T-cell (primary cell): ENCODE data around the gene PRIM1. TPM values are rescaled to one million over a fixed set of nuclear protein-coding genes. Genes with fewer than 3 reads are reported as not detected.

ENCODE experiments used
- ATAC-seq, 4 experiments: fragments of 200-7000 bp in 3 of 4; fragments of 150-1000 bp in 1 of 4; cut with Tn5 transposase; replicated peaks in 1 of 4; 1 replicate in 3 of 4; 2 replicates in 1 of 4; pipeline ENCODE4 v1.10.0; 2021; ENCODE audit warnings: moderate library complexity in 3 of 4, mild to moderate bottlenecking in 2 of 4, moderate number of reproducible peaks in 1 of 4
- CTCF ChIA-PET, 2 donors: fragments of 300-600 bp; sonication (Branson Sonifier 250); formaldehyde crosslinking; loops; one replicate each; lab custom pipeline; 2022; ENCODE audit warnings: antibody characterized with exemption in 2 of 2; lab: Charles Lee
- POLR2A ChIA-PET, 2 donors: fragments of 300-600 bp; sonication (Branson Sonifier 250); formaldehyde crosslinking; loops; one replicate each; lab custom pipeline; 2022; ENCODE audit warnings: antibody characterized with exemption in 2 of 2; lab: Charles Lee
- DNase-seq, 35 experiments: peaks; one replicate each; pipeline versions ENCODE4 v3.0.0 to v3.0.0-alpha.2; 2013 to 2023
- H3K27ac ChIP-seq: one replicate; pipeline ENCODE4 v1.5.1; 2013; ENCODE audit warnings: low read length
- H3K27me3 ChIP-seq, 2 experiments: replicated peaks in 1 of 2; 1 replicate in 1 of 2; 2 replicates in 1 of 2; pipeline versions ENCODE4 v1.6.1 to v1.7.0; 2013; ENCODE audit warnings: low read length in 1 of 2, mixed read lengths in 1 of 2; ENCODE audit not compliant: control insufficient read depth in 2 of 2, insufficient read depth in 2 of 2; ENCODE audit errors: extremely low read depth in 1 of 2
- H3K36me3 ChIP-seq, 2 donors: 1 replicate in 1 of 2; 2 replicates in 1 of 2; pipeline versions ENCODE4 v1.6.1 to v1.7.0; 2013; ENCODE audit warnings: low read length in 1 of 2; ENCODE audit not compliant: control insufficient read depth in 2 of 2, insufficient read depth in 1 of 2; ENCODE audit errors: extremely low read depth in 1 of 2
- H3K4me1 ChIP-seq, 2 experiments: 1 replicate in 1 of 2; 2 replicates in 1 of 2; pipeline versions ENCODE4 v1.6.1 to v1.7.0; 2013; ENCODE audit warnings: low read length in 2 of 2, mixed read lengths in 1 of 2; ENCODE audit not compliant: insufficient read depth in 2 of 2, control insufficient read depth in 1 of 2; ENCODE audit errors: extremely low read depth in 1 of 2
- H3K4me3 ChIP-seq, 2 donors: 1 replicate in 1 of 2; 2 replicates in 1 of 2; pipeline versions ENCODE4 v1.5.1 to v1.7.0; 2013; ENCODE audit warnings: mild to moderate bottlenecking in 2 of 2, low read length in 1 of 2, moderate library complexity in 1 of 2; ENCODE audit not compliant: control insufficient read depth in 1 of 2; ENCODE audit errors: extremely low read depth in 1 of 2
- H3K9me3 ChIP-seq: 2 replicates; pipeline ENCODE4 v1.7.0; 2013
- H3K27ac Mint-ChIP-seq, 2 donors: one replicate each; pipeline ENCODE4 v1.8.0; 2020 to 2021; ENCODE audit warnings: mild to moderate bottlenecking in 2 of 2, mixed read lengths in 2 of 2
- H3K27me3 Mint-ChIP-seq, 2 donors: one replicate each; pipeline ENCODE4 v1.8.0; 2021 to 2022; ENCODE audit warnings: mixed read lengths in 2 of 2
- H3K36me3 Mint-ChIP-seq: one replicate; pipeline ENCODE4 v1.8.0; 2021; ENCODE audit warnings: mixed read lengths
- H3K4me1 Mint-ChIP-seq, 3 donors: one replicate each; pipeline ENCODE4 v1.8.0; 2020 to 2022; ENCODE audit warnings: mixed read lengths in 3 of 3, mild to moderate bottlenecking in 1 of 3
- H3K4me3 Mint-ChIP-seq, 3 donors: one replicate each; pipeline ENCODE4 v1.8.0; 2020 to 2022; ENCODE audit warnings: mild to moderate bottlenecking in 3 of 3, mixed read lengths in 3 of 3, moderate library complexity in 3 of 3
- H3K9me3 Mint-ChIP-seq, 3 donors: one replicate each; pipeline ENCODE4 v1.8.0; 2020 to 2022; ENCODE audit warnings: mixed read lengths in 3 of 3
- WGBS: methylation state at CpG from one replicate; pipeline ENCODE4 v1.1.5; 2013; ENCODE audit warnings: missing lambda C conversion rate; ENCODE audit not compliant: insufficient coverage; 5-methylcytosine and 5-hydroxymethylcytosine counted together
- total RNA-seq, 35 experiments: library from RNA in 6 of 35; stranded (reverse) in 6 of 35; fragments of 120-200 nt in 1 of 35; gene quantifications; one replicate each; pipeline versions ENCODE4 v1.2.1 to v1.2.4 and lab custom pipeline; 2013 to 2026

PRIM1 gene
- total RNA-seq, 5 donors from 2014 or later (not counting 1 experiment from before 2014, with no cell fraction given), result 17.3 to 25.2 (median 22.2) TPM

GRCh38 chr12:56687223-56688128 is 64.6 kb downstream of the PRIM1 start:
- H3K27me3 ChIP-seq, result no peaks in the 10 kb centered on the region
- WGBS, result 0% methylated on average over 59 of the region's 62 CpGs
- peaks cover 13 to 47% of the 10 kb centered on the region in 2 experiments for H3K4me1 ChIP-seq

GRCh38 chr12:56684745-56685359 is 67.3 kb downstream of the PRIM1 start:
- CTCF ChIA-PET, result interaction anchor here (0.7 to 1.7 kb wide), 11 partner anchors 8 to 1161 kb away, joined by 3 to 10 read pairs (median 4); partner anchors contain the start of genes ATP5F1B (in 1 of the 2), NACA (in 1 of the 2) and RBMS2 (in 1 of the 2)

More at GRCh38 chr12:56687223-56688128, 64.6 kb downstream of the PRIM1 start:
- CTCF ChIA-PET, result interaction anchor here (0.8 to 3.0 kb wide), 5 partner anchors 38 to 166 kb away, joined by 3 to 20 read pairs (median 5); partner anchors contain the start of genes NACA (in 1 of the 2) and RBMS2 (in 1 of the 2)
- Histone ChIP-seq H3K27ac (peak overlapping the region; percentile 91), H3K36me3 (peaks cover 0 to 2% of the 10 kb centered on the region in 2 donors), H3K4me3 (peak overlapping the region; percentile 75 to 91), H3K9me3 (no peaks in the 10 kb centered on the region)
- peak; percentile 49 to 64 (median 60) for ATAC-seq
- Mint-ChIP-seq H3K4me1 (peaks cover 30 to 51% (median 43%) of the 10 kb centered on the region in 3 donors), H3K27ac (peak overlapping the region; percentile 98 to 100), H3K4me3 (peak overlapping the region; percentile 99), H3K36me3 (peaks cover 9% of the 10 kb centered on the region), H3K9me3 (no peaks in the 10 kb centered on the region), H3K27me3 (no peaks in the 10 kb centered on the region)
- peak in 34 of 35 experiments; percentile 36 to 82 (median 56) for DNase-seq
- POLR2A ChIA-PET, result interaction anchor here (0.5 to 1.5 kb wide), 8 partner anchors 8 to 68 kb away, joined by 3 to 14 read pairs (median 5); partner anchors contain the start of gene NACA (in 1 of the 2)

GRCh38 chr12:56682323-56682722 is 69.8 kb downstream of the PRIM1 start:
- Histone ChIP-seq H3K4me3 (no peak overlapping the region), H3K9me3 (no peaks in the 10 kb centered on the region), H3K36me3 (peaks cover 2 to 13% of the 10 kb centered on the region in 2 donors), H3K27me3 (no peaks in the 10 kb centered on the region), H3K27ac (peak overlapping the region; percentile 91), H3K4me1 (peaks cover 9 to 74% of the 10 kb centered on the region in 2 experiments)
- Mint-ChIP-seq H3K36me3 (peaks cover 17% of the 10 kb centered on the region), H3K4me1 (peaks cover 63 to 77% (median 69%) of the 10 kb centered on the region in 3 donors), H3K4me3 (peak overlapping the region; percentile 52 to 99 (median 58)), H3K27me3 (no peaks in the 10 kb centered on the region), H3K27ac (peak overlapping the region; percentile 52 to 76), H3K9me3 (no peaks in the 10 kb centered on the region)
- 93% methylated on average over 2 of the region's 6 CpGs for WGBS
- DNase-seq (no peak), ATAC-seq (no peak)
- ChIA-PET POLR2A (interaction anchor here (0.6 to 0.7 kb wide), 3 partner anchors 61 to 63 kb away, joined by 3 to 9 read pairs (median 4); no protein-coding TSS in a partner anchor), CTCF (interaction anchor here in 1 of 2 donors (0.9 kb wide), 1 partner anchor 46 kb away, joined by 3 read pairs; no protein-coding TSS in a partner anchor)

More at GRCh38 chr12:56684745-56685359, 67.3 kb downstream of the PRIM1 start:
- Histone ChIP-seq H3K27ac (peak overlapping the region; percentile 91), H3K27me3 (no peaks in the 10 kb centered on the region), H3K9me3 (no peaks in the 10 kb centered on the region), H3K36me3 (peaks cover 2 to 9% of the 10 kb centered on the region in 2 donors), H3K4me1 (peaks cover 13 to 73% of the 10 kb centered on the region in 2 experiments), H3K4me3 (peak overlapping the region; percentile 67 to 75)
- Mint-ChIP-seq H3K27ac (peak overlapping the region; percentile 98 to 100), H3K27me3 (no peaks in the 10 kb centered on the region), H3K4me3 (peak overlapping the region; percentile 99), H3K9me3 (no peaks in the 10 kb centered on the region), H3K36me3 (peaks cover 9% of the 10 kb centered on the region), H3K4me1 (peaks cover 48 to 64% (median 62%) of the 10 kb centered on the region in 3 donors)
- WGBS, result 4% methylated on average over 3 of the region's 8 CpGs
- POLR2A ChIA-PET, result interaction anchor here (0.6 to 1.4 kb wide), 14 partner anchors 10 to 427 kb away, joined by 3 to 8 read pairs (median 4); partner anchors contain the start of gene NACA (in 1 of the 2)
- ATAC-seq (no peak), DNase-seq (peak in 1 of 35 experiments; percentile 29)

Other genes starting within 250 kb of the PRIM1 start
- gene RBMS2, start 230.5 kb downstream of the PRIM1 start, total RNA-seq, result 1 to 10 TPM in 4 of 5 donors, under 1 TPM in 1; 0.99 to 8.3 (median 4.1) TPM
- 100 to 1,000 TPM; 149 to 257 (median 172) TPM for gene BAZ2A, start 122.0 kb downstream of the PRIM1 start, total RNA-seq
- 100 to 1,000 TPM; 252 to 290 (median 283) TPM for gene ATP5F1B, start 106.3 kb downstream of the PRIM1 start, total RNA-seq
- gene PTGES3, start 64.0 kb downstream of the PRIM1 start, total RNA-seq, result 100 to 1,000 TPM; 121 to 155 (median 145) TPM
- gene NACA, start 27.0 kb downstream of the PRIM1 start, total RNA-seq, result 1,000 to 10,000 TPM; 1,098 to 1,258 (median 1,167) TPM
- gene HSD17B6, start 11.0 kb upstream of the PRIM1 start, total RNA-seq, result 1 to 10 TPM in 3 of 5 donors, under 1 TPM in 2; 0.40 to 1.8 (median 1.1) TPM
- gene SDR9C7, start 182.1 kb upstream of the PRIM1 start, total RNA-seq, result not detected
- 1 to 10 TPM in 3 of 5 donors, under 1 TPM in 2; 0.98 to 1.6 (median 1.1) TPM for gene RDH16, start 205.3 kb upstream of the PRIM1 start, total RNA-seq